Mucosa of descending colon (tissue), 3 donors: ENCODE measurements around the gene SKOR1. TPM values are rescaled to one million over a fixed set of nuclear protein-coding genes. Genes with fewer than 3 reads are reported as not detected.
A peak's percentile ranks its signal among the peaks of the same experiment; 100 is the strongest.

Source experiments
- ATAC-seq: fragments of 200-7000 bp; cut with Tn5 transposase; one replicate; pipeline ENCODE4 v1.9.1; 2020; ENCODE audit warnings: mild to moderate bottlenecking, moderate library complexity
- DNase-seq, 3 donors: peaks; one replicate each; pipeline ENCODE4 v3.0.0-alpha.2; 2020
- H3K36me3 ChIP-seq: fragments of 200-600 bp; one replicate; pipeline ENCODE4 v1.8.0; 2021; ENCODE audit warnings: low read depth, mild to moderate bottlenecking
- H3K4me1 ChIP-seq: fragments of 200-600 bp; one replicate; pipeline ENCODE4 v1.8.0; 2021; ENCODE audit warnings: low read depth, mild to moderate bottlenecking
- H3K4me3 ChIP-seq: fragments of 200-600 bp; one replicate; pipeline ENCODE4 v1.8.0; 2021; ENCODE audit warnings: mild to moderate bottlenecking
- H3K9me3 ChIP-seq: fragments of 200-600 bp; one replicate; pipeline ENCODE4 v1.8.0; 2021; ENCODE audit warnings: mild to moderate bottlenecking
- CTCF ChIP-seq: fragments of 200-600 bp; IDR thresholded peaks from one replicate; pipeline ENCODE4 v1.8.0; 2022; ENCODE audit warnings: antibody characterized with exemption, mild to moderate bottlenecking
- intact Hi-C, 2 donors: fragments of 100-400 bp; cut with DNase I in 1 of 2; cut with micrococcal nuclease in 1 of 2; formaldehyde crosslinking; loops; one replicate each; pipeline versions ENCODE4 v1.11.0 to v1.11.1; 2022; cut with DNase I, micrococcal nuclease
- total RNA-seq, 3 donors: library from RNA; stranded (reverse); fragmentation: NEBNext Ultra II Directional in 2 of 3; extraction: Animal tissue kit (Norgen Biotek cat#: 25700) in 2 of 3; gene quantifications; one replicate each; pipeline versions ENCODE4 v1.2.1 to v1.2.4, GENCODE V29; 2021 to 2023
- donor health status: DM: no; HTN: no; CAD: no; lungs with moderate emphysema.
- donor health status: DM: no; HTN: no; CAD: no.
- donor health status: DM: no; HTN: yes; CAD: no.

SKOR1 gene
- total RNA-seq, 3 donors from 2014 or later, result 0.34 to 0.63 (median 0.58) TPM

DNA sequence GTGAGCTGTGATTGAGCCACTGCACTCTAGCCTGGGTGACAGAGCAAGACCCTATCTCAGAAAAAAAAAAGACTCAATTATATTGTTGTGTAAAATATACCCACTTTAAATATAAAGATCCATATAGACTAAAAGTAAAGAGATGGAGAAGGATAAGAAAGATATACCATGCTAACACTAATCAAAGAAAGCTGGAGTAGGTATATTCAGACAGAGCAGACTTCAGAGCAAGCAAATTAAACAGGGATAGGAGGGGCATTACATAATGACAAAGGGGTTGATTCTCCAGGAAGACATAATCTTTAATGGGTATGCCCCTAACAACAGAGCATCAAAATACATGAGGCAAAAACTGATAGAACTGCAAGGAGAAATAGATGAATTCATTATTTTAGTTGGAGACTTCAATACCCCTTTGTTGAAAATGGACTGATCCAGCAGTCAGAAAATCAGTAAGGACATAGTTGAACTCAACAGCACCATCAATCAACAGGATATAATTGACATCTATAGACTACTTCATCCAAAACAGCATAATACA is 45.6 kb downstream of the SKOR1 start:
- no peaks in the 10 kb centered on the region for H3K4me1 ChIP-seq
- no peak overlapping the region for H3K4me3 ChIP-seq
- TF ChIP-seq CTCF, result no peak
- no peak for ATAC-seq
- H3K9me3 ChIP-seq, result no peaks in the 10 kb centered on the region
- intact Hi-C loops, result no loop called here
- no peak for DNase-seq
- no peaks in the 10 kb centered on the region for H3K36me3 ChIP-seq

DNA sequence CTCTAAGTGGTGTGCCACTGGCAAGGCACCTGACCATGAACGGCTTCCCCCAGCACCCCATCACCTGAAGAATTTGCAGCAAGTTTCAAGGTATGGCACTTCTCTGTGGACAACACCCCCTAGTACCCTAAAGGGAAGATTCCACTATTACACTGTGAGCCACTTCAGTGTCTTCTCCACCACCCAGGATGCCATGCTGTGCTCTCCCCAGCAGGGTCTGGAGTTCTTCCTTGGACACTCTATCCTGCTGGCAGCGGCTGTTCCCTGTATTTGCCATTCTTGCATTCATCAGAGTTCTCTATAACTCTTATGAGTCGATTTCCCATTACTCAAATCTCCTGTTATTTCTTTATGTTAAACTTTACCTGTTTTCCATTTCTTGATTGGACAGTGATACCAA is 48.5 kb downstream of the SKOR1 start:
- Histone ChIP-seq H3K4me3 (no peak overlapping the region), H3K4me1 (no peaks in the 10 kb centered on the region), H3K36me3 (no peaks in the 10 kb centered on the region), H3K9me3 (no peaks in the 10 kb centered on the region)
- DNase-seq (no peak), ATAC-seq (no peak)
- intact Hi-C loops, result no loop called here
- TF ChIP-seq CTCF, result no peak

DNA sequence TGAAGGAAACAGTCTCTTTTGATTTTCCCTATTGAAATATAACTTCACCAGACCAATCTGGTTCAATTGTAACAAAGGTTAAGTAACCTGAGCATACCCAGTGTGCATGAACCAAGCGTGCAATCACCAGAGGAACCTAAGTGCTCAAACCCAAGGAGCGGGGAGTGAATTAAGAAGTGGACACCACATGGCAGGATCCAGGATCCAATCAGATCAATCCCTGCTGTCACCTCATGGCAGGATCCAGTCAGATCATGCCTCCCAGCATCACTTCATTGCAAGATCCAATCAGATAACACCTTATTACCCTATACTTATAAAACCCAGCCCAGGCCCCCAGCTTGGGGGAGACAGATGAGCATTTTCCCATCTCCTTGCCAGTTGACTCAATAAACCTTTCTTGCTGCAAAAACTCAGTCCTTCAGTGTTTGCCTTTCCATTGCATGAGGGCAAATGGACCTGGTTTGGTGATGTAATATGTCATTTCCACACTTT is 53.5 kb downstream of the SKOR1 start:
- intact Hi-C loops, result no loop called here
- no peaks in the 10 kb centered on the region for H3K9me3 ChIP-seq
- no peaks in the 10 kb centered on the region for H3K4me1 ChIP-seq
- no peak for ATAC-seq
- H3K4me3 ChIP-seq, result no peak overlapping the region
- no peak for TF ChIP-seq CTCF
- no peaks in the 10 kb centered on the region for H3K36me3 ChIP-seq
- DNase-seq, result no peak

GRCh38 chr15:67879440-67880129 is 54.3 kb downstream of the SKOR1 start:
- no peak overlapping the region for H3K4me3 ChIP-seq
- no peak for TF ChIP-seq CTCF
- H3K4me1 ChIP-seq, result no peaks in the 10 kb centered on the region
- no peak for DNase-seq
- H3K9me3 ChIP-seq, result no peaks in the 10 kb centered on the region
- intact Hi-C loops, result no loop called here
- no peak for ATAC-seq
- H3K36me3 ChIP-seq, result no peaks in the 10 kb centered on the region

DNA sequence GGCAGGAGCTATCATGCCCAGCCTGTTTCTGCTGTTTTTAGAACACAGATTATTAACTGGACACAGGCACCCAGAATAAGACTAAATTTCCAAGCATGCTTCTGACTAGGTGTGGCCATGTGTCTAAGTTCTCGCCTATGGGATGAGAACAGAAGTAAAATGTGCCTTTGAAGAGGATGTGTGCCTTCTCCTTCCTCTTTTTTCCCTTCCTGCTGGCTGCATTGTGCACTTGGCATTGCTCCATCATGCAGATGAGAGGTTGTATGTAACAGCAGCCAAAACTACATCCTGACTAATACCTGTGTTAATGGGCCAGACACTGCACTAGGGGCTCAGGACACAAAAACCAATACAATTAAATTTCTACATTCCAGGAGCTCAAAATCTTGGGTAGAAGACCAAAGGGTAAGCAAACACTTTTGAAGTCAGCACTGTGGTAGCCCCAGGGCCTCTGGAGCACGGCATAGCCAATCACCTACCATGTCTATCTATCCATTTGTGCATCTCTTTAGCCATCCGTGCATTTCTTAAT is 55.4 kb downstream of the SKOR1 start:
- DNase-seq (peak in 1 of 3 donors; percentile 29), ATAC-seq (no peak)
- intact Hi-C loops, result no loop called here
- H3K9me3 ChIP-seq, result no peaks in the 10 kb centered on the region
- H3K4me3 ChIP-seq, result no peak overlapping the region
- peaks cover 8% of the 10 kb centered on the region for H3K4me1 ChIP-seq
- H3K36me3 ChIP-seq, result no peaks in the 10 kb centered on the region
- no peak for TF ChIP-seq CTCF
